ENCODE data around the gene PCDHGB1.

DNA sequence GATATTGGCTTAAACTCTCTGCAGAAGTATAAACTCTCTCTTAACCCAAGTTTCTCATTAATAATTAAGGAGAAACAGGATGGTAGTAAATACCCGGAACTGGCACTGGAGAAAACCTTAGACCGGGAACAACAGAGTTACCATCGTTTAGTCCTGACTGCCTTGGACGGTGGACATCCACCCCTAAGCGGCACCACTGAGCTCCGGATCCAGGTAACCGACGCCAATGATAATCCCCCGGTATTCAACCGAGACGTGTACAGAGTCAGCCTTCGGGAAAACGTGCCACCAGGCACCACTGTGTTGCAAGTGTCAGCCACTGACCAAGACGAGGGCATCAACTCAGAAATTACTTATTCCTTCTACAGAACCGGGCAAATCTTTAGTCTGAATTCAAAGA, 48.7 kb downstream of the PCDHGB1 start:
- TF ChIP-seq POLR2AphosphoS5 (IDR thresholded peaks at IDR 0.05) (no peak), POLR2A (IDR thresholded peaks at IDR 0.05) (no peak)
- TF ChIP-seq, protein P1, sequence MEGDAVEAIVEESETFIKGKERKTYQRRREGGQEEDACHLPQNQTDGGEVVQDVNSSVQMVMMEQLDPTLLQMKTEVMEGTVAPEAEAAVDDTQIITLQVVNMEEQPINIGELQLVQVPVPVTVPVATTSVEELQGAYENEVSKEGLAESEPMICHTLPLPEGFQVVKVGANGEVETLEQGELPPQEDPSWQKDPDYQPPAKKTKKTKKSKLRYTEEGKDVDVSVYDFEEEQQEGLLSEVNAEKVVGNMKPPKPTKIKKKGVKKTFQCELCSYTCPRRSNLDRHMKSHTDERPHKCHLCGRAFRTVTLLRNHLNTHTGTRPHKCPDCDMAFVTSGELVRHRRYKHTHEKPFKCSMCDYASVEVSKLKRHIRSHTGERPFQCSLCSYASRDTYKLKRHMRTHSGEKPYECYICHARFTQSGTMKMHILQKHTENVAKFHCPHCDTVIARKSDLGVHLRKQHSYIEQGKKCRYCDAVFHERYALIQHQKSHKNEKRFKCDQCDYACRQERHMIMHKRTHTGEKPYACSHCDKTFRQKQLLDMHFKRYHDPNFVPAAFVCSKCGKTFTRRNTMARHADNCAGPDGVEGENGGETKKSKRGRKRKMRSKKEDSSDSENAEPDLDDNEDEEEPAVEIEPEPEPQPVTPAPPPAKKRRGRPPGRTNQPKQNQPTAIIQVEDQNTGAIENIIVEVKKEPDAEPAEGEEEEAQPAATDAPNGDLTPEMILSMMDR (IDR thresholded peaks at IDR 0.05): no peak

All from breast epithelium (tissue), 3 donors.